ENCODE measurements around the gene PTPRK. TPM values are rescaled to one million over a fixed set of nuclear protein-coding genes. Genes with fewer than 3 reads are reported as not detected.
A peak's percentile ranks its signal among the peaks of the same experiment; 100 is the strongest.

PTPRK gene
- total RNA-seq, 1 donor: 70.2 TPM

GRCh38 chr6:127971386-127971785, 549.0 kb downstream of the PTPRK start:
- no peak for TF ChIP-seq CTCF (IDR thresholded peaks at IDR 0.05; ENCODE audit: insufficient read depth, low read length)
- H3K4me3 ChIP-seq (ENCODE audit: low read depth, low read length): no peak overlapping the region
- DNase-seq (ENCODE audit: low read depth): no peak

GRCh38 chr6:127969701-127970100, 550.7 kb downstream of the PTPRK start:
- no peak for TF ChIP-seq CTCF (IDR thresholded peaks at IDR 0.05; ENCODE audit: insufficient read depth, low read length)
- H3K4me3 ChIP-seq (ENCODE audit: low read depth, low read length): no peak overlapping the region
- DNase-seq (ENCODE audit: low read depth): no peak

GRCh38 chr6:127968394-127968793, 552.0 kb downstream of the PTPRK start:
- DNase-seq (ENCODE audit: low read depth): no peak
- H3K4me3 ChIP-seq (ENCODE audit: low read depth, low read length): no peak overlapping the region
- no peak for TF ChIP-seq CTCF (IDR thresholded peaks at IDR 0.05; ENCODE audit: insufficient read depth, low read length)

GRCh38 chr6:127967708-127968107, 552.7 kb downstream of the PTPRK start:
- TF ChIP-seq CTCF (IDR thresholded peaks at IDR 0.05; ENCODE audit: insufficient read depth, low read length): no peak
- DNase-seq (ENCODE audit: low read depth): no peak
- H3K4me3 ChIP-seq (ENCODE audit: low read depth, low read length): no peak overlapping the region

GRCh38 chr6:127966616-127967015, 553.8 kb downstream of the PTPRK start:
- no peak overlapping the region for H3K4me3 ChIP-seq (ENCODE audit: low read depth, low read length)
- peak; percentile 13 for DNase-seq (ENCODE audit: low read depth)
- no peak for TF ChIP-seq CTCF (IDR thresholded peaks at IDR 0.05; ENCODE audit: insufficient read depth, low read length)

GRCh38 chr6:127963495-127963894, 556.9 kb downstream of the PTPRK start:
- H3K4me3 ChIP-seq (ENCODE audit: low read depth, low read length): no peak overlapping the region
- no peak for TF ChIP-seq CTCF (IDR thresholded peaks at IDR 0.05; ENCODE audit: insufficient read depth, low read length)
- DNase-seq (ENCODE audit: low read depth): no peak

GRCh38 chr6:127959869-127960268, 560.5 kb downstream of the PTPRK start:
- DNase-seq (ENCODE audit: low read depth): no peak

More at GRCh38 chr6:127959869-127960268, 560.5 kb downstream of the PTPRK start:
- TF ChIP-seq CTCF (IDR thresholded peaks at IDR 0.05; ENCODE audit: insufficient read depth, low read length): no peak
- no peak overlapping the region for H3K4me3 ChIP-seq (ENCODE audit: low read depth, low read length)
